Stimulated activated effector memory CD8-positive, alpha-beta T cell treated with anti-CD3 and anti-CD28 coated beads, Interleukin-12 subunit alpha, Interleukin-12 subunit beta, amount 100 ng/mL, for 72 hours (primary cell): ENCODE measurements around the gene TXLNG.

Experiments
- ATAC-seq: fragments of 150-1000 bp; cut with Tn5 transposase; 2 replicates; pipeline ENCODE4 v1.10.0; 2021
- DNase-seq, 2 donors: peaks; one replicate each; pipeline ENCODE4 v3.0.0; 2021 to 2022; ENCODE audit warnings: low spot score in 2 of 2
- H3K27ac Mint-ChIP-seq: one replicate; pipeline ENCODE4 v1.8.0; 2022; ENCODE audit warnings: mild to moderate bottlenecking, mixed read lengths
- H3K36me3 Mint-ChIP-seq: one replicate; pipeline ENCODE4 v1.8.0; 2022; ENCODE audit warnings: mild to moderate bottlenecking, mixed read lengths
- H3K4me1 Mint-ChIP-seq: one replicate; pipeline ENCODE4 v1.8.0; 2022; ENCODE audit warnings: mixed read lengths
- H3K4me3 Mint-ChIP-seq: one replicate; pipeline ENCODE4 v1.8.0; 2022; ENCODE audit warnings: mild to moderate bottlenecking, mixed read lengths
- H3K9me3 Mint-ChIP-seq: one replicate; pipeline ENCODE4 v1.8.0; 2022; ENCODE audit warnings: mixed read lengths

TXLNG gene

GRCh38 chrX:16870095-16870861, 84.0 kb downstream of the TXLNG start, which contains the start of gene RBBP7:
Gene RBBP7 (minus strand): TSS chrX:16870362. CDS start chrX:16870053, 309 bp downstream.
- Mint-ChIP-seq H3K36me3 (peaks cover 46% of the 10 kb centered on the region), H3K27ac (peak within 1 kb of the TSS; percentile 98), H3K9me3 (no peaks in the 10 kb centered on the region), H3K4me1 (peaks cover 24% of the 10 kb centered on the region), H3K4me3 (peak within 1 kb of the TSS; percentile 95)
- peak; percentile 86 for ATAC-seq
- peak; percentile 81 to 92 for DNase-seq

DNA sequence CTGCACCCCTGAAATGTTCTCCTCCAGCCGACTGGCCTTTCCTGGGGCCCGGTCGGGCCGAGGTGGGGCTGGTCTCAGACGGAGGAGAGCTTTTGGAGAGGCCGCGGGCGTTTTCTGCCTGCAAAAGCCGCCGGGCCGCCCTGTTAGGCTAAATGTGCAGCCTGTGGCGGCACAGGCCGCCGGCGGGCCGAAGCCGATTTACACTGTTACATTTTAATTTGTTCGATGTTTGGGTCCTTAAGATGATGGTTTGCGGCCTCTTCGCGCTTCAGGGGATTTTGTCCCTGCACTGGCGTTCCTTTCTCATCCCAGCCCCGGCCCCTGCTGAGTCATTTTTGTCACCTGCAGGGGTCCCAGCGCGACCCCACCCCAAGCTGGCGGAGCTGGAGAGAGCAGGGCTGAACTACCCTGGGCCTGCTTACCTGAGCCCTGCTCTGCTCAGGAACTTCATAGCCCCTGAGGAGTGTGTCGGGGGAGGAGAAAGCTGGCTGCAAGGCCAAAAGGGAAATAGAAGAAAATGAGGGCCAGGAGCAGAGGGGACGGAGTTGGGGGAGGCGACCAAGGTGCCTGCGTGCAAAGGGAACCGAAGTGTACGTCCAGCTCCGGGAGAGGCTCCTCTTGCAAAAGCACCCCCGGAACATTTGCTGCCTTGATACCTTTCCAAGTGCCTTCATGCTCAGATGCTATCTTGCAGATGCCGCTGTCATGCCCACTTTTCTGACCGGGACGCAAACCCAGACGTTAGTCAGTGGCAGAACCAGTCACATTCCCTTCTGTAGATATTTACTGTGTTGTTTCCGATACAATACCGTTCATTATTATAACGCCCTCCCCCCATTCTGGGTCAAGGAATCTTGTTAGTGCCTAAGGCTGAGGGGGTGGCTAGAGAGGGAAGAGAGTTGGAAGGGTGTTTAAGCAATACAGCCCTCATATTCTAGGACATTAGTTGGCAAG, 84.9 kb downstream of the TXLNG start:
- DNase-seq (peak in 1 of 2 donors; percentile 52), ATAC-seq (peak; percentile 6)
- H3K4me3 Mint-ChIP-seq: peak overlapping the region; percentile 95
- H3K9me3 Mint-ChIP-seq: no peaks in the 10 kb centered on the region
- H3K4me1 Mint-ChIP-seq: peaks cover 18% of the 10 kb centered on the region
- peak overlapping the region; percentile 86 for H3K27ac Mint-ChIP-seq
- peaks cover 38% of the 10 kb centered on the region for H3K36me3 Mint-ChIP-seq

- no peak for DNase-seq
- no peak overlapping the region for H3K4me3 Mint-ChIP-seq
- no peaks in the 10 kb centered on the region for H3K9me3 Mint-ChIP-seq
- H3K27ac Mint-ChIP-seq: no peak overlapping the region
- peaks cover 18% of the 10 kb centered on the region for H3K36me3 Mint-ChIP-seq
- peaks cover 8% of the 10 kb centered on the region for H3K4me1 Mint-ChIP-seq
- ATAC-seq: no peak
Measured at GRCh38 chrX:16873106-16873505, 86.8 kb downstream of the TXLNG start.

DNA sequence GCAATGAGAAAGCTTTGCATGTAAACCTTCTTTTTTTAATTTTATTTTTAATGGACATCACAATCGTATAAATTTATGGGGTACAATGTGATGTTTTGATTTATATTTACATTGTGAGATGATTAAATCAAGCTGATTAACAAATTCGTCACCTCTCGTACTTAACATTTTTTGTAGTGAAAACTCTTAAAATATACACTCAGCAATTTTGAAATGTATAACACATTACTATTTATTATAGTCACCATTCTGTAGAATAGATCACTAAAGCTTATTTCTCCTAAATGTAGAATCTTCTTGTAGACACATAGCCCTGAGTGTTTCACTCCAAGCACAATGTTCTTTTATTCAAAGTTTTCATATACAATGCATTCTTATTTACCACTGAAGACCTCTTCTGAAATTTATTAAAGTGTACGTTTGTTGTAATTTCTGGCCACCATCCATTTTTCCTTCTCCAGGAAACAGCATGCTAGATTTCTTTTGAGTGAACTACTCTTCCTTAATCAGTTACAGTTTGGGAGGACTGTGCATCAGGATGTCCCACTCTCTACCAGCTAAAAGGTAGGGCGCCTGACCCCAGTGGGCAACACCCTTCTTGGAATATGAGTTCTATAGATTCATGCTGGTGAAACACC, 88.3 kb downstream of the TXLNG start:
- Mint-ChIP-seq H3K36me3 (peaks cover 6% of the 10 kb centered on the region), H3K9me3 (no peaks in the 10 kb centered on the region), H3K4me3 (no peak overlapping the region), H3K27ac (no peak overlapping the region), H3K4me1 (no peaks in the 10 kb centered on the region)
- DNase-seq: no peak
- no peak for ATAC-seq

DNA sequence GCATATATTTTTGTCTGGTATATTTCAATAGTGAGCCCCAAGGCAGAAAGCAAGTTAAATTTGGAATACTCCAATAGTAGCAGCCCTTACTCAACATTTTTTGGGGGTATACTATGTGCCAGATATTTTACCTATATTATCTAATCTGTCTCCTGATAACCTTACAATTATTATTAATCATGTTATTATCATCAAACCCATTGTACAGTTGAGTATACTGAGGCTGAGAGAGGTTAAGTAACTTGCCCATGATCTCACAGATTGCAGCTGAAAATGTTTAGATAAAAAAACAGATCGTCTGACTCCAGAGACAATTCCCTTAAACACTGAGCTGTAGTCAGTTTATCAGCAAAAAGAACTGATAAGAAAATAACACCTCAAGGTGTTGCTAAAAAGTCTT, 90.4 kb downstream of the TXLNG start:
- no peak overlapping the region for H3K27ac Mint-ChIP-seq
- H3K9me3 Mint-ChIP-seq: no peaks in the 10 kb centered on the region
- H3K4me3 Mint-ChIP-seq: no peak overlapping the region
- no peaks in the 10 kb centered on the region for H3K36me3 Mint-ChIP-seq
- no peaks in the 10 kb centered on the region for H3K4me1 Mint-ChIP-seq
- DNase-seq: no peak
- ATAC-seq: no peak

DNA sequence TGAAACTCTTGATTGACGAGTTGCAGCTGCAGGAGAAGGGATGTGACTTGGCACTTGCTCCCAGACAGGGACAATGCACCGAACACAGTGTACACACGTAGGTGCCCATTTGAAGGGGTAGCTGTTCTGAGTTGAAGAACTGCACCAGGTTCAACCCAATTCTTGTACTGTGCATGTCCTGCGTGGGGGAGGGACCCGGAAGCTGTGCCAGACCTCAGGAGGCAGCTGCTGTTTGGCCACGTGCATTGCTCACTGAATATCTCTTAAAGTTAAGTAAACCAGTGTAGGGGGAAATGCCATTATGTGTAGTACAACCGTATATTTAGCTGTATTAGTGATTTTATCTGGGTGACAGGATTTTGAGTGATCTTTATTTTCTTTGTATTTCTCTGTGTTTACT, 95.9 kb downstream of the TXLNG start:
- H3K36me3 Mint-ChIP-seq: no peaks in the 10 kb centered on the region
- no peaks in the 10 kb centered on the region for H3K9me3 Mint-ChIP-seq
- no peak overlapping the region for H3K27ac Mint-ChIP-seq
- H3K4me3 Mint-ChIP-seq: peak overlapping the region; percentile 71
- DNase-seq: no peak
- no peaks in the 10 kb centered on the region for H3K4me1 Mint-ChIP-seq
- ATAC-seq: peak; percentile 63

GRCh38 chrX:16882702-16883486, 96.6 kb downstream of the TXLNG start:
- Mint-ChIP-seq H3K9me3 (no peaks in the 10 kb centered on the region), H3K27ac (no peak overlapping the region), H3K4me1 (no peaks in the 10 kb centered on the region), H3K36me3 (no peaks in the 10 kb centered on the region), H3K4me3 (peak overlapping the region; percentile 71)
- peak; percentile 32 to 74 for DNase-seq
- ATAC-seq: peak; percentile 91

DNA sequence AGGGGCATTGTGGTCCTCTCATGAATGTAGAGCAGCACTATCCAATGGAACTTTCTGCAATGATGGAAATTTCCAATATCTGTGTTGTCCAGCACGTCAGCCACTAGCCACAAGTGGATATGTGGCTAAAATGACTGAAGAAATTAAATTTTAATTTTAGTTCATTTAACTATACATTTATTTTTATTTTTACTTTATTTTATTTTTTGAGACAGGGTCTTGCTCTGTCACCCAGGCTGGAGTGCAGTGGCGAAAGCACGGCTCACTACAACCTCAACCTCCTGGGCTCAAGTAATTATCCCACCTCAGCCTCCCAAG, 97.2 kb downstream of the TXLNG start:
- DNase-seq: no peak
- no peak overlapping the region for H3K27ac Mint-ChIP-seq
- peak overlapping the region; percentile 71 for H3K4me3 Mint-ChIP-seq

DNA sequence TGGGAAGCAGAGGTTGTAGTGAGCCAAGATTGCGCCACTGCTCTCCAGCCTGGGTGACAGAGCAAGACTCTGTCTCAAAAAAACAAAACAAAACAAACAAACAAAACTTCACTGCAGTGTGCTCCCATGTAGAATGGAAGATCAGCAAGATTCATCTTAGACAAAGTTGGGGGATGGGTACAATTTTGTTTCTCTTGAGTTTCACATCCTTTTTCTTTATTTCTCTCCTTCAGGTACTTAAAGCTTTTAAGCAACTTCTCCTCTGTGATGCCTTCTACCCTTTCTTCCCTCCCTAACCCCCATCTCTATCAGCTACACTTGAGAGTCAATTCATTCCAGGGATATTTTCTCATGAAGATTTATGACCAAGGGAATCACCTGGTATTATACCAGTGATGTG, 99.4 kb downstream of the TXLNG start:
- ATAC-seq (no peak), DNase-seq (no peak)
- no peaks in the 10 kb centered on the region for H3K9me3 Mint-ChIP-seq
- H3K4me3 Mint-ChIP-seq: no peak overlapping the region
- H3K4me1 Mint-ChIP-seq: no peaks in the 10 kb centered on the region
- no peaks in the 10 kb centered on the region for H3K36me3 Mint-ChIP-seq
- no peak overlapping the region for H3K27ac Mint-ChIP-seq

More for the DNA sequence above, 97.2 kb downstream of the TXLNG start:
- no peaks in the 10 kb centered on the region for H3K36me3 Mint-ChIP-seq
- H3K4me1 Mint-ChIP-seq: no peaks in the 10 kb centered on the region
- no peaks in the 10 kb centered on the region for H3K9me3 Mint-ChIP-seq
- ATAC-seq: no peak

- H3K36me3 Mint-ChIP-seq: no peaks in the 10 kb centered on the region
- H3K4me1 Mint-ChIP-seq: peaks cover 6% of the 10 kb centered on the region
- no peak overlapping the region for H3K4me3 Mint-ChIP-seq
- H3K27ac Mint-ChIP-seq: no peak overlapping the region
- DNase-seq (peak; percentile 27 to 57), ATAC-seq (peak; percentile 72)
- no peaks in the 10 kb centered on the region for H3K9me3 Mint-ChIP-seq
Measured at GRCh38 chrX:16892504-16893362, 106.5 kb downstream of the TXLNG start.
